ENCODE data around the gene SULT4A1.

The SULT4A1 gene

DNA sequence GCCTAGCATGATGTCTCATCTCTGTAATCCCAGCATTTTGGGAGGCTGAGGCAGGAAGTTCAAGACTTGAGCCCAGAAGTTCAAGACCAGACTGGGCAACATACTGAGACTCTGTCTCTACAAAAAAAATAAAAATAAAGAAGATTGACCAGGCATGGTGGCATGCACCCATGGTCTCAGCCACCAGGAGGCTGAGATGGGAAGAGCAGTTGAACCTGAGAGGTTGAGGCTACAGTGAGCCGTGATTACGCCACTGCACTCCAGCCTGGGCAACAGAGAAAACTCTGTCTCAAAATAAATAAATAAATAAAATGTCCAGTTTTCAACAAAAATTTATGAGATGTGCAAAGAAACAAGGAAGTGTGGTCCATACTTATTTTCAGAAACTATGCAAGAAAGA, 78.5 kb downstream of the SULT4A1 start:
- DNase-seq (ENCODE audit: extremely low spot score): no peak
- ChIA-PET POLR2A (no interaction called here), CTCF (interaction anchor here (0.8 kb wide), 1 partner anchor 8 kb away, joined by 3 read pairs; no protein-coding TSS in a partner anchor)
- TF ChIP-seq ZNF384 (IDR thresholded peaks at IDR 0.05) (no peak), L3MBTL2 (conservative IDR thresholded peaks at IDR 0.05) (no peak), FOXK2 (IDR thresholded peaks at IDR 0.05) (no peak), CTBP1 (IDR thresholded peaks at IDR 0.05; ENCODE audit: borderline replicate concordance) (no peak), FOXA1 (IDR thresholded peaks at IDR 0.05) (no peak), NFRKB (IDR thresholded peaks at IDR 0.05) (no peak), BHLHE40 (IDR thresholded peaks at IDR 0.05; ENCODE audit: borderline replicate concordance) (no peak), SUZ12 (IDR thresholded peaks at IDR 0.05) (no peak), TARDBP (IDR thresholded peaks at IDR 0.05) (no peak), ARNT (IDR thresholded peaks at IDR 0.05) (no peak)
- TF ChIP-seq, protein P1, sequence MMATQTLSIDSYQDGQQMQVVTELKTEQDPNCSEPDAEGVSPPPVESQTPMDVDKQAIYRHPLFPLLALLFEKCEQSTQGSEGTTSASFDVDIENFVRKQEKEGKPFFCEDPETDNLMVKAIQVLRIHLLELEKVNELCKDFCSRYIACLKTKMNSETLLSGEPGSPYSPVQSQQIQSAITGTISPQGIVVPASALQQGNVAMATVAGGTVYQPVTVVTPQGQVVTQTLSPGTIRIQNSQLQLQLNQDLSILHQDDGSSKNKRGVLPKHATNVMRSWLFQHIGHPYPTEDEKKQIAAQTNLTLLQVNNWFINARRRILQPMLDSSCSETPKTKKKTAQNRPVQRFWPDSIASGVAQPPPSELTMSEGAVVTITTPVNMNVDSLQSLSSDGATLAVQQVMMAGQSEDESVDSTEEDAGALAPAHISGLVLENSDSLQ (IDR thresholded peaks at IDR 0.05): no peak

DNA sequence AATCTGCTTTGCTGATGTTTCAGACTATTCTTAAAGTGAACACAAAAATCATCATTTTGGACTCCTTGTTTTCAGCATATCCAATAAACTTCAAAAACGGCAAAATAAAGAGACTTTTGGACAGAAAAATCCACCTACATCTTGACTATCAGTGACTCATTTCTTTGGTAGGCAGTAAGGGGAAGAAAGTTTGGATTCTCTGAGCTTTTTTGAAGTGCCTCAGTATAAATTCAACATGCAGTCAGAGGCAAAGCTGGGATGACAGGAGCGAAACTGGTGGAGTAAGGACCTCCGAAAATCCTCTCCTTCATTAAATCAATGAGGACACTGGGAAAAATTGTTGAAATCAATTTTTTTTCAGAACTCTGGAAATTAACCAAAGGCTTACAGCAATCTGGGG, 79.9 kb downstream of the SULT4A1 start:
- ChIA-PET POLR2A (no interaction called here), CTCF (interaction anchor here (0.7 kb wide), 1 partner anchor 374 kb away, joined by 3 read pairs; no protein-coding TSS in a partner anchor)
- no peak for TF ChIP-seq FOXA1 (IDR thresholded peaks at IDR 0.05)
- no peak for TF ChIP-seq ZNF384 (IDR thresholded peaks at IDR 0.05)
- no peak for TF ChIP-seq FOXK2 (IDR thresholded peaks at IDR 0.05)
- TF ChIP-seq SP1 (IDR thresholded peaks at IDR 0.05): no peak
- TF ChIP-seq L3MBTL2 (conservative IDR thresholded peaks at IDR 0.05): no peak
- no peak for TF ChIP-seq FOXM1 (IDR thresholded peaks at IDR 0.05; ENCODE audit: borderline replicate concordance)
- no peak for TF ChIP-seq LEF1 (IDR thresholded peaks at IDR 0.05; ENCODE audit: borderline replicate concordance)

DNA sequence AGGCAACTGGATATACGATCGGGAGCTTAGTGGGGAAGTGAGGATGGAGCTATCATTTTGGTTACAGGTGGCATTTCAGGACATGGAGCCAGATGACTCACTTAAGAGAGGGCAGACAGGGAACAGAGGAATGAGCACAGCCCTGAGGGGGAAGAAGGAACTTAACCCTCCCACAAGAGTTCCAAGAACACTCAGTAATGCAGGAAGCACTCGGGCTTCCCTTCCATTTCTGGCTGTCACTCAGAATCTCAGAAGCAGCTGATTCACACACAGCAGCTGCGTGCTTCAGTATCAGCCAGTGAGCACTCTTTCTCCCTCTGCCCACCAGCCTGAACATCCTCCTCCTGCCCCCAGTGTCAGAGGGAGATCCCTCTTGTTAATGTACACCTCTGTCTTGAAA, 85.0 kb downstream of the SULT4A1 start:
- no peak for DNase-seq (ENCODE audit: extremely low spot score)

More for the DNA sequence above, 79.9 kb downstream of the SULT4A1 start:
- DNase-seq (ENCODE audit: extremely low spot score): no peak

DNA sequence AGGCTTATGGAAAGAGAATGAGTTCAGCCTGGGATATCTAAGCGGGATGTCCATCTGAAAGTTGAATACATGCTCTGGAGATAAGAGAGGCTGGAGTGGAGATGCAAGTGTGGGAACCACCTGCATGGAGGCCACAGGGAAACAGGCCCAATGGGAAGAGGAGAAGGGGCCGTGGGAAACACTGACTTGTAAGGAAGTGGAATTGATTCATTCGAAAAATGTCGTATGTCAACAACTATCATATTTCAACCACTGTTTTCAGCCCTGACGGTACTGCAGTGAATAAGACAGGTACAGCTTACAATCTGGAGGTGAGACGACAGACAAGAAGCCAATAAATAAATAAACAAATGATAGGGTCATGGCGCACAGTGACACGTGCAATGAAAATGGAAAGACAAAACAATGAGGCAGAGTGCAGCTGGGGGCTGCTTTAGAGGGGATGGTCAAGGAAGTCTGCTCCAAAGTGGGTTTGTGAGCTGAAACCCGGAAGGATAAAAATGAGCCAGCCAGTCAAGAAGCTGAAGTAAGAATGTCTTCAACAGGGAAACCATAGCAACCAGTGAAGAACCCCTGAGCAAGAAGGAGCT, 86.1 kb downstream of the SULT4A1 start:
- DNase-seq (ENCODE audit: extremely low spot score): no peak
- POLR2A ChIA-PET: interaction anchor here (0.6 kb wide), 1 partner anchor 42 kb away, joined by 3 read pairs; no protein-coding TSS in a partner anchor
- TF ChIP-seq LEF1 (IDR thresholded peaks at IDR 0.05; ENCODE audit: borderline replicate concordance): no peak
- CTCF ChIA-PET: no interaction called here

More for the DNA sequence above, 85.0 kb downstream of the SULT4A1 start:
- TF ChIP-seq HDGF (IDR thresholded peaks at IDR 0.05; ENCODE audit: borderline replicate concordance) (no peak), ELF4 (IDR thresholded peaks at IDR 0.05) (no peak), CTBP1 (IDR thresholded peaks at IDR 0.05; ENCODE audit: borderline replicate concordance) (no peak), L3MBTL2 (conservative IDR thresholded peaks at IDR 0.05) (no peak), FOXK2 (IDR thresholded peaks at IDR 0.05) (no peak), TARDBP (IDR thresholded peaks at IDR 0.05) (no peak), FOXA1 (IDR thresholded peaks at IDR 0.05) (no peak), FOXM1 (IDR thresholded peaks at IDR 0.05; ENCODE audit: borderline replicate concordance) (no peak), ZNF384 (IDR thresholded peaks at IDR 0.05) (no peak), NFRKB (IDR thresholded peaks at IDR 0.05) (no peak)
- TF ChIP-seq, protein P1 (IDR thresholded peaks at IDR 0.05): no peak; the same call in 1 of the 2 replicates
- POLR2A ChIA-PET: no interaction called here
- CTCF ChIA-PET: no interaction called here

Measured in HEK293T (cell line).